CD4-positive, alpha-beta memory T cell (primary cell): ENCODE data around the gene ABCG8. TPM values are rescaled to one million over a fixed set of nuclear protein-coding genes. Genes with fewer than 3 reads are reported as not detected.
A peak's percentile ranks its signal among the peaks of the same experiment; 100 is the strongest.

ENCODE experiments used
- CTCF ChIA-PET: fragments of 350-600 bp; sonication (Branson Sonifier 250); formaldehyde crosslinking; loops from one replicate; lab custom pipeline; 2021; ENCODE audit warnings: inconsistent platforms; ENCODE audit not compliant: partially characterized antibody; lab: Charles Lee
- POLR2A ChIA-PET: fragments of 350-600 bp; sonication (Branson Sonifier 250); formaldehyde crosslinking; loops from one replicate; lab custom pipeline; 2021; ENCODE audit not compliant: partially characterized antibody; lab: Charles Lee
- DNase-seq, 5 donors: peaks; one replicate each; pipeline versions ENCODE4 v3.0.0 to v3.0.0-alpha.2; 2020 to 2022; ENCODE audit warnings: mixed read lengths in 1 of 5
- H3K27ac ChIP-seq: one replicate; pipeline ENCODE4 v1.7.0; 2013; ENCODE audit warnings: low read depth, low read length
- H3K27me3 ChIP-seq: 2 replicates; pipeline ENCODE4 v1.7.0; 2013; ENCODE audit warnings: mild to moderate bottlenecking, low read length, moderate library complexity; ENCODE audit not compliant: insufficient read depth
- H3K36me3 ChIP-seq: 2 replicates; pipeline ENCODE4 v1.7.0; 2013; ENCODE audit warnings: mild to moderate bottlenecking, low read length, moderate library complexity; ENCODE audit not compliant: insufficient read depth
- H3K4me1 ChIP-seq: 2 replicates; pipeline ENCODE4 v1.7.0; 2013; ENCODE audit warnings: mild to moderate bottlenecking, low read length, moderate library complexity; ENCODE audit not compliant: insufficient read depth
- H3K4me3 ChIP-seq, 2 donors: one replicate each; pipeline ENCODE4 v1.7.0; 2013; ENCODE audit warnings: low read length in 2 of 2, mild to moderate bottlenecking in 1 of 2
- H3K9me3 ChIP-seq, 2 donors: one replicate each; pipeline ENCODE4 v1.7.0; 2013; ENCODE audit warnings: low read length in 2 of 2, control low read depth in 1 of 2; ENCODE audit not compliant: control insufficient read depth in 1 of 2
- H3K27ac Mint-ChIP-seq, 7 donors: one replicate each; pipeline ENCODE4 v1.8.0; 2020 to 2021; ENCODE audit warnings: mixed read lengths in 7 of 7, mild to moderate bottlenecking in 6 of 7, inconsistent platforms in 3 of 7, moderate library complexity in 3 of 7
- H3K27me3 Mint-ChIP-seq, 2 donors: one replicate each; pipeline ENCODE4 v1.8.0; 2020 to 2021; ENCODE audit warnings: mixed read lengths in 2 of 2
- H3K36me3 Mint-ChIP-seq, 2 donors: one replicate each; pipeline ENCODE4 v1.8.0; 2020 to 2021; ENCODE audit warnings: mixed read lengths in 2 of 2, inconsistent platforms in 1 of 2, mild to moderate bottlenecking in 1 of 2
- H3K4me1 Mint-ChIP-seq, 4 donors: one replicate each; pipeline ENCODE4 v1.8.0; 2020 to 2021; ENCODE audit warnings: mixed read lengths in 4 of 4, mild to moderate bottlenecking in 1 of 4
- H3K4me3 Mint-ChIP-seq, 8 donors: one replicate each; pipeline ENCODE4 v1.8.0; 2020 to 2021; ENCODE audit warnings: mixed read lengths in 8 of 8, mild to moderate bottlenecking in 7 of 8, moderate library complexity in 6 of 8, inconsistent platforms in 3 of 8
- H3K9me3 Mint-ChIP-seq, 8 donors: one replicate each; pipeline ENCODE4 v1.8.0; 2020 to 2021; ENCODE audit warnings: mixed read lengths in 8 of 8, mild to moderate bottlenecking in 5 of 8, inconsistent platforms in 3 of 8, moderate library complexity in 1 of 8
- intact Hi-C: fragments of 100-400 bp; cut with micrococcal nuclease; formaldehyde crosslinking; loops from one replicate; pipeline ENCODE4 v1.15.1; 2023
- polyA plus RNA-seq, 2 donors: library from polyadenylated mRNA; unstranded; fragments of 300-500 nt; fragmentation: Illumina TruSeq; gene quantifications; one replicate each; pipeline ENCODE4 v1.2.3, GENCODE V29; 2021
- total RNA-seq, 2 experiments: library from RNA; stranded (reverse); gene quantifications; one replicate each; pipeline ENCODE4 v1.2.3, GENCODE V29; 2021

The ABCG8 gene
- total and polyA plus RNA-seq, 4 experiments from 2014 or later, result 0.10 TPM; not detected in 3

DNA sequence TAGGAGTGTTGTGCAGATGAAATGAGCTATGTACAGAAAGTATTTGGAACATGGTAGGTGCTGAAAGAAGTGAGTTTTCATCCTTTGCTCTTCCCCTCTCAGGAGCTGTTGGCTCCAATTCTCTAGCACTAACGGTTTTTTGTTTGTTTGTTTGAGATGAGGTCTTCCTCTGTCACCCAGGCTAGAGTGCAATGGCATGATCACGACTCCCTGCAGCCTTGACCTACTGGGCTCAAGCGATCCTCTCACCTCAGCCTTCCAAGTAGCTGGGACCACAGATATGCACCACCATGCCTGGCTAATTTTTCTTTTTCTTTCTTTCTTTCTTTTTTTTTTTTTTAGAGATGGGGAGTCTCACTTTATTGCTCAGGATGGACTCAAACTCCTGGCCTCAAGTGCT lies 12.9 kb upstream of the ABCG8 start:
- Histone ChIP-seq H3K4me1 (no peaks in the 10 kb centered on the region), H3K27ac (no peak overlapping the region), H3K9me3 (no peaks in the 10 kb centered on the region), H3K4me3 (no peak overlapping the region), H3K36me3 (no peaks in the 10 kb centered on the region), H3K27me3 (no peaks in the 10 kb centered on the region)
- intact Hi-C loops, result no loop called here
- no peaks in the 10 kb centered on the region for H3K4me1 Mint-ChIP-seq
- ChIA-PET POLR2A (no interaction called here), CTCF (no interaction called here)
- no peak for DNase-seq
- H3K27ac Mint-ChIP-seq, result no peak overlapping the region
- no peaks in the 10 kb centered on the region for H3K9me3 Mint-ChIP-seq
- H3K4me3 Mint-ChIP-seq, result no peak overlapping the region
- no peaks in the 10 kb centered on the region for H3K36me3 Mint-ChIP-seq
- H3K27me3 Mint-ChIP-seq, result peaks cover 26 to 37% of the 10 kb centered on the region in 2 donors

DNA sequence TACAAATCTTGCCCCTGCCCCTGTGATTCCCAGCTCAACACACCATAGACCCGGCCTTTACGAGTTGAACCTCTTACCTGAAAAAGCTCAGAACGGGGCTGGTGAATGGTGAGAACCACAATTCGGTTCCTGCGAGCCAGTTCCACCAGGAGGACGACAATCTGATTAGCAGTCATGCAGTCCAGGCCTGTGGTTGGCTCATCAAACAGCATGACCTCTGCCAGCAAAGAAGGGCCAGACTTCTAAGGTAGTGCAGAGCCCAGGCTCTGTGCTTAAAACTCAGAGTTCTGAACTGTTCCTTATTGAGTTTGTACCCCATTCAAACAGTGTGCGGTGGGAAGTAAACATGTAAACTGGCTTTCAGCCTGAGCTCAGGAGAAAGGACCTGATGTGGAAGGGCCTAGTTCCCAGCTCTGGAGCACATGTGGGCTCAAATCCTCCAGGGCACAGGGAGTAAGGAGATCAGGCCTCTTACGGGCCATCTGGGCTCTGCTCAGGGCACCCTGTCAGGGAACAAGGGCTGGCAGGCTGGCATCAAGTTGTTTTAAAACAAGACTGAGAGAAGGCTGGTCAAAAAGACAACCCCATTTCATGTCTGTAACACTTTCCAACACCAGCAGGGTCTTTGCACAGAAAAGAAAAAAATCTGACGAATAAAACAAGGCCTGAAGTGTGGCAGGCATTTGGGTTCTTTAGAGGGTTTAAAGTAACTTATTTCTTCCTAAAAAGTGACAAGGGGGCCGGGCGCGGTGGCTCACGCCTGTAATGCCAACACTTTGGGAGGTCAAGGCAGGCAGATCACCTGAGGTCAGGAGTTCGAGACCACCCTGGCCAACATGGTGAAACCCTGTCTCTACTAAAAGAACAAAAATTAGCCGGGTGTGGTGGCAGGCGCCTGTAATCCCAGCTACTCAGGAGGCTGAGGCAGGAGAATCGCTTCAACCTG lies 12.2 kb upstream of the ABCG8 start:
- Mint-ChIP-seq H3K27me3 (peaks cover 27 to 37% of the 10 kb centered on the region in 2 donors), H3K9me3 (no peaks in the 10 kb centered on the region), H3K4me3 (no peak overlapping the region), H3K4me1 (peaks cover 0 to 4% (median 2%) of the 10 kb centered on the region in 4 donors), H3K36me3 (no peaks in the 10 kb centered on the region), H3K27ac (no peak overlapping the region)
- no peak for DNase-seq
- Histone ChIP-seq H3K9me3 (no peaks in the 10 kb centered on the region), H3K27me3 (no peaks in the 10 kb centered on the region), H3K4me3 (no peak overlapping the region), H3K36me3 (no peaks in the 10 kb centered on the region), H3K4me1 (no peaks in the 10 kb centered on the region), H3K27ac (no peak overlapping the region)
- POLR2A ChIA-PET, result no interaction called here
- CTCF ChIA-PET, result no interaction called here
- intact Hi-C loops, result no loop called here

DNA sequence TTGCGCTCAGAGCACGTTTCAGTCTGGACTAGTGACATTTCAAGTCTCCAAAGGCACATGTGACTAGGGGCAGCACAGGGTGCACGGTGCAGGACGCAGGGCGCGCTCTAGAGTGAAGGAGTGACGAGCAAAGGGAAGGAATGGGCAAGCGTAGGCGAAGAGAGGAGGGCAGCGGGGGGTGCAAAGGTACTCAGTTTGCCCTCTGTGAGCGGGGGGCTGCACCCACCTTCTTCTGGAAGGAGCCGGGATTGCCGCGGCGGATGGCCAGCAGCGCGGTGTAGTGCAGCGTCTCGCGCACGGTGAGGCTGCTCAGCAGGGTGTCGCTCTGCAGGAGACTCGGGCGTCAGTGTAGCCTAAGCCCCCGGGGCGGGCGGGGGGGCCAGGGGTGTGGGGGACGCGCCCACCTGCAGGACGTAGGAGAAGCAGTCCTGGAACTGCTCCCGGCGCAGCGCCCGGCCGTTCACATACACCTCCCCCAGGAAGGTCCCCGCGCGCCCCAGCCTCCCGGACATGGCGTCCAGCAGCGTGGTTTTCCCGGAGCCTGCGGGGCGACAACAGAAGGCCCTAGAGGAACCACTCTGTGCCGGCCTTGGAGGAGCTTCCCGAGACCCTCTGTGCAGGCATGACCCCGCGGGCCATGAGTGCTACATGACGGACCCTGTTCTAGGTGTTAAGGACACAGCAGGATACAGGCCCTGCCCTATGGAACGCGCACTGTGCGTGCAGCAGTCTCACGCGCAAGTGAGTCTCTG lies 7.1 kb upstream of the ABCG8 start:
- H3K27me3 Mint-ChIP-seq, result peaks cover 22 to 24% of the 10 kb centered on the region in 2 donors
- no peaks in the 10 kb centered on the region for H3K27me3 ChIP-seq
- intact Hi-C loops, result no loop called here
- H3K9me3 ChIP-seq, result no peaks in the 10 kb centered on the region
- no peak for DNase-seq
- H3K4me1 ChIP-seq, result no peaks in the 10 kb centered on the region
- peaks cover 0 to 5% (median 3%) of the 10 kb centered on the region in 4 donors for H3K4me1 Mint-ChIP-seq
- CTCF ChIA-PET, result no interaction called here
- no peaks in the 10 kb centered on the region for H3K36me3 ChIP-seq
- H3K36me3 Mint-ChIP-seq, result no peaks in the 10 kb centered on the region
- H3K4me3 ChIP-seq, result no peak overlapping the region
- H3K4me3 Mint-ChIP-seq, result peak overlapping the region in 2 of 8 donors; percentile 0 to 29
- H3K27ac ChIP-seq, result no peak overlapping the region
- H3K9me3 Mint-ChIP-seq, result no peaks in the 10 kb centered on the region
- no peak overlapping the region for H3K27ac Mint-ChIP-seq
- POLR2A ChIA-PET, result no interaction called here

DNA sequence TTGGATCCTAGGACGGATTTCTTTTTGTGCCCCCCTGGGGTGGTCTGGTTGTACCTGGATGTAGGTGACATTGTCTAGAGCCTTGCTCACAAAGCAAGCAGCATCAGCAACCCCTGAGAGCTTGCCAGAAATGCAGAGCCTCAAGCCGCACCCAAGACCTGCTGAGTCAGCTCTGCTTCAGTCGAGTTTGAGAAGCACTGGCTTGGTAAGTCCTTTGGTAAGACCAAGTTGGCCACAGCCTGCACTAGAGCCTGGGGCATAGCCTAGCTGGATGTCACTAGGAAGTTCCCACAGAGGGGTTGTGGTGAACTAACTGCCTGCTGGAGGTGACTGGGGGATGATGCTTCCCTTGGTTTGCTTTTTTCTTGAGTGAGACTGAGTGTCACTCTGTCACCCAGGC lies 6.3 kb upstream of the ABCG8 start:
- no peaks in the 10 kb centered on the region for H3K36me3 ChIP-seq
- no peak for DNase-seq
- no peaks in the 10 kb centered on the region for H3K9me3 Mint-ChIP-seq
- no peaks in the 10 kb centered on the region for H3K27me3 ChIP-seq
- no peaks in the 10 kb centered on the region for H3K4me1 ChIP-seq
- H3K27ac ChIP-seq, result no peak overlapping the region
- H3K27ac Mint-ChIP-seq, result no peak overlapping the region
- H3K4me3 Mint-ChIP-seq, result no peak overlapping the region
- no peak overlapping the region for H3K4me3 ChIP-seq
- H3K4me1 Mint-ChIP-seq, result peaks cover 0 to 5% (median 3%) of the 10 kb centered on the region in 4 donors
- no peaks in the 10 kb centered on the region for H3K9me3 ChIP-seq
- ChIA-PET POLR2A (no interaction called here), CTCF (no interaction called here)
- no peaks in the 10 kb centered on the region for H3K36me3 Mint-ChIP-seq
- intact Hi-C loops, result no loop called here
- peaks cover 20 to 23% of the 10 kb centered on the region in 2 donors for H3K27me3 Mint-ChIP-seq

GRCh38 chr2:43837033-43837432 lies 1.7 kb upstream of the ABCG8 start:
- Mint-ChIP-seq H3K27me3 (peaks cover 5 to 8% of the 10 kb centered on the region in 2 donors), H3K36me3 (no peaks in the 10 kb centered on the region), H3K27ac (no peak overlapping the region), H3K4me1 (no peaks in the 10 kb centered on the region), H3K9me3 (peaks cover 0 to 2% (median 0%) of the 10 kb centered on the region in 8 donors), H3K4me3 (no peak overlapping the region)
- intact Hi-C loops, result no loop called here
- H3K27me3 ChIP-seq, result no peaks in the 10 kb centered on the region
- H3K27ac ChIP-seq, result no peak overlapping the region
- no peak overlapping the region for H3K4me3 ChIP-seq
- CTCF ChIA-PET, result interaction anchor here (1.5 kb wide), 1 partner anchor 9 kb away, joined by 3 read pairs; no protein-coding TSS in a partner anchor
- H3K36me3 ChIP-seq, result no peaks in the 10 kb centered on the region
- no peak for DNase-seq
- POLR2A ChIA-PET, result no interaction called here
- no peaks in the 10 kb centered on the region for H3K9me3 ChIP-seq
- no peaks in the 10 kb centered on the region for H3K4me1 ChIP-seq

DNA sequence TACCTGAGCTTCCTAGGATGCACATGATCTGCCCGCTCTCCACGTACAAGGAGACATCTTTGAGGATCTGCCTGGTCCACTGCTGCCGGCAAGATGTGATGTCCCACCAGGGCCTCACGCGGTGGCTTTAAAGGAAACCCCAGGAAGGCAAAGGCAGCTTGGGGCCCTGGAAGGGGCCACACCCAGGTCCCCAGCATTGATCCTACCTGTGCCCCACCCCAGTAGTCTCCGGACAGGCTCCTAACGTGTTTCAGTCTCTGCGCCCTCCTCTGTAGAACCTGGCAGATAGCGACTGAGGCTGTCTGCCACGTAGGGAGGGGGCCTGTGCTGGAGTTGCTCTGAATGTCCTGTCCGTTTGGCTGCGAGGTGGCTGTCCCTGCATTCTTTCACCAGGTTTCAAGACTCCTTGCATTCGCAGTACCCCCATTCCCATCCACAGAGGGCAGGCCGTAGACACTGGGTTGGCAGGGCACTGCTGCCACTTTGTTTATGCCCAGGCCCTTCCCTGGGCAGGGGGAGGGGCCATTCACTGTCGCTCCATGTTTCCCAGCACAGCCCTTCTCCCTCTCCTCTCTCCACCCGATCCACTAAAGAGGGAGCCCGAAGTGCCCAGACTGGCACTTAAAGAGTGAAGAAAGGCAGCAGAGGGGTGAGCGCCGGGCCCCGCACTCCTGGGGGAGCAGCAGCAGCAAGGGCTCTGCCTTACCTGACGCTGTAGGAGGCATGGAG lies 776 bp upstream of the ABCG8 start:
- H3K36me3 Mint-ChIP-seq, result no peaks in the 10 kb centered on the region

More for the DNA sequence above, 776 bp upstream of the ABCG8 start:
- ChIA-PET CTCF (no interaction called here), POLR2A (no interaction called here)
- DNase-seq, result no peak
- Mint-ChIP-seq H3K9me3 (peaks cover 0 to 2% (median 0%) of the 10 kb centered on the region in 8 donors), H3K27me3 (peaks cover 4 to 8% of the 10 kb centered on the region in 2 donors), H3K4me1 (no peaks in the 10 kb centered on the region), H3K27ac (no peak overlapping the region), H3K4me3 (no peak overlapping the region)
- H3K4me3 ChIP-seq, result no peak overlapping the region
- H3K4me1 ChIP-seq, result no peaks in the 10 kb centered on the region
- intact Hi-C loops, result no loop called here
- H3K9me3 ChIP-seq, result no peaks in the 10 kb centered on the region
- H3K27ac ChIP-seq, result no peak overlapping the region
- H3K27me3 ChIP-seq, result no peaks in the 10 kb centered on the region
- no peaks in the 10 kb centered on the region for H3K36me3 ChIP-seq
